SK-N-SH (cell line): Measurements from ENCODE around the gene IDH2. TPM values are rescaled to one million over a fixed set of nuclear protein-coding genes. Genes with fewer than 3 reads are reported as not detected.

ENCODE experiments used
- CTCF ChIA-PET: fragments of 300-600, 350-600 bp; formaldehyde crosslinking; extraction: SDS; loops from one replicate; lab custom pipeline; 2021; lab: Yijun Ruan, JAX
- POLR2A ChIA-PET: fragments of 350-600 bp; sonication (Branson Sonifier 250); formaldehyde crosslinking; extraction: SDS; loops from one replicate; lab custom pipeline; 2020; ENCODE audit warnings: antibody characterized with exemption, inconsistent platforms; lab: Yijun Ruan, JAX
- DNase-seq: peaks from one replicate; pipeline ENCODE4 v3.0.0; 2012
- H2AFZ ChIP-seq: fragments of 200-600 bp; sonication (generic); 2 replicates; pipeline ENCODE4 v1.8.1; 2016; ENCODE audit warnings: antibody characterized with exemption, mild to moderate bottlenecking, low read depth
- H3F3A ChIP-seq: fragments of 200-600 bp; sonication (generic); replicated peaks from 2 replicates; pipeline ENCODE3; 2016; ENCODE audit warnings: antibody characterized with exemption, mild to moderate bottlenecking; ENCODE audit not compliant: insufficient read depth
- H3K27ac ChIP-seq, 2 experiments: fragments of 200-500 bp in 1 of 2; fragments of 200-600 bp in 1 of 2; sonication (Bioruptor generic) in 1 of 2; sonication (generic), shearing (Covaris generic) in 1 of 2; 2 replicates each; pipeline versions ENCODE4 v1.5.1 to v1.6.1; 2014 to 2016; ENCODE audit warnings: low read depth in 2 of 2, inconsistent platforms in 1 of 2, low read length in 1 of 2, mild to moderate bottlenecking in 1 of 2, mixed read lengths in 1 of 2
- H3K27me3 ChIP-seq: fragments of 200-600 bp; sonication (generic), shearing (Covaris generic); 2 replicates; pipeline ENCODE4 v1.6.1; 2016; ENCODE audit warnings: mixed run types; ENCODE audit not compliant: insufficient read depth
- H3K36me3 ChIP-seq, 2 experiments: fragments of 200-500 bp in 1 of 2; fragments of 200-600 bp in 1 of 2; sonication (Bioruptor generic) in 1 of 2; sonication (generic) in 1 of 2; replicated peaks in 1 of 2; 2 replicates each; pipeline versions ENCODE3 to v1.5.1; 2014 to 2016; ENCODE audit warnings: low read length in 1 of 2, mild to moderate bottlenecking in 1 of 2; ENCODE audit not compliant: insufficient read depth in 2 of 2, control insufficient read depth in 1 of 2
- H3K4me1 ChIP-seq, 2 experiments: fragments of 200-500 bp in 1 of 2; fragments of 200-600 bp in 1 of 2; sonication (Bioruptor generic) in 1 of 2; sonication (generic), shearing (Covaris generic) in 1 of 2; 2 replicates each; pipeline versions ENCODE4 v1.5.1 to v1.6.1; 2014 to 2016; ENCODE audit warnings: low read depth in 1 of 2, low read length in 1 of 2, mixed run types in 1 of 2; ENCODE audit not compliant: insufficient read depth in 2 of 2, control insufficient read depth in 1 of 2
- H3K4me2 ChIP-seq: fragments of 200-600 bp; sonication (generic), shearing (Covaris generic); 2 replicates; pipeline ENCODE4 v1.6.1; 2017; ENCODE audit warnings: mixed run types
- H3K4me3 ChIP-seq, 2 experiments: fragments of 200-500 bp in 1 of 2; fragments of 200-600 bp in 1 of 2; sonication (Bioruptor generic) in 1 of 2; sonication (generic), shearing (Covaris generic) in 1 of 2; 2 replicates each; pipeline versions ENCODE4 v1.5.1 to v1.8.1; 2014 to 2016; ENCODE audit warnings: low read depth in 2 of 2, inconsistent platforms in 1 of 2, low read length in 1 of 2, mild to moderate bottlenecking in 1 of 2, mixed read lengths in 1 of 2, moderate library complexity in 1 of 2
- H3K79me2 ChIP-seq: fragments of 200-600 bp; sonication (generic); 2 replicates; pipeline ENCODE4 v1.8.1; 2017; ENCODE audit warnings: mild to moderate bottlenecking; ENCODE audit not compliant: insufficient read depth
- H3K9ac ChIP-seq: fragments of 200-600 bp; sonication (generic); 2 replicates; pipeline ENCODE4 v1.6.1; 2017; ENCODE audit warnings: mixed run types
- H3K9me2 ChIP-seq: fragments of 200-600 bp; sonication (generic); 2 replicates; pipeline ENCODE4 v1.6.1; 2017; ENCODE audit warnings: mixed run types
- H3K9me3 ChIP-seq: fragments of 200-600 bp; sonication (generic); 2 replicates; pipeline ENCODE4 v1.6.1; 2017; ENCODE audit warnings: mixed run types, mild to moderate bottlenecking, moderate library complexity
- H4K20me1 ChIP-seq: fragments of 200-600 bp; sonication (generic); 2 replicates; pipeline ENCODE4 v1.6.1; 2017; ENCODE audit warnings: mild to moderate bottlenecking, mixed run types; ENCODE audit not compliant: insufficient read depth
- EZH2phosphoT487 ChIP-seq: fragments of 200-600 bp; sonication (generic); IDR thresholded peaks from 2 replicates; pipeline ENCODE4 v1.6.1; 2017; ENCODE audit warnings: low read depth, mixed run types, mild to moderate bottlenecking, antibody characterized with exemption, moderate library complexity, borderline replicate concordance
- MEF2A ChIP-seq: IDR thresholded peaks from 2 replicates; pipeline ENCODE4 v1.4.0; 2012; ENCODE audit warnings: low read depth, borderline replicate concordance
- MXI1 ChIP-seq: IDR thresholded peaks from 2 replicates; pipeline ENCODE4 v1.6.1; 2012; ENCODE audit warnings: mild to moderate bottlenecking, low read depth, low read length, improper control_type of control experiment
- NFIC ChIP-seq: IDR thresholded peaks from 2 replicates; pipeline ENCODE4 v1.4.0; 2012; ENCODE audit warnings: borderline replicate concordance
- POLR2AphosphoS5 ChIP-seq: IDR thresholded peaks from 2 replicates; pipeline ENCODE4 v1.6.1; 2012; ENCODE audit warnings: low read depth, low read length
- RXRA ChIP-seq: IDR thresholded peaks from 2 replicates; pipeline ENCODE4 v1.4.0; 2012; ENCODE audit warnings: low read depth, mild to moderate bottlenecking, borderline replicate concordance
- SIN3A ChIP-seq: IDR thresholded peaks from 2 replicates; pipeline ENCODE4 v1.6.1; 2012; ENCODE audit warnings: low read depth, mild to moderate bottlenecking, low read length, moderate library complexity, borderline replicate concordance
- SMC3 ChIP-seq: IDR thresholded peaks from 2 replicates; pipeline ENCODE4 v1.6.1; 2012; ENCODE audit warnings: low read depth, low read length, improper control_type of control experiment
- TAF1 ChIP-seq: IDR thresholded peaks from 2 replicates; pipeline ENCODE4 v1.6.1; 2012; ENCODE audit warnings: low read depth, mild to moderate bottlenecking, low read length, moderate library complexity, borderline replicate concordance
- TEAD4 ChIP-seq: IDR thresholded peaks from 2 replicates; pipeline ENCODE4 v1.4.0; 2012; ENCODE audit warnings: mild to moderate bottlenecking, borderline replicate concordance; ENCODE audit not compliant: insufficient read depth
- YY1 ChIP-seq: IDR thresholded peaks from 2 replicates; pipeline ENCODE4 v1.4.0; 2012; ENCODE audit warnings: low read depth, mild to moderate bottlenecking
- WGBS: methylation state at CpG from one replicate; pipeline ENCODE4 v1.1.6; 2017; ENCODE audit warnings: low lambda C conversion rate; 5-methylcytosine and 5-hydroxymethylcytosine counted together
- polyA plus RNA-seq, 3 experiments: library from polyadenylated mRNA; depleted of rRNA; stranded (reverse); fragments of >200 nt; gene quantifications; 2 replicates each; pipeline ENCODE4 v1.2.3, GENCODE V29; 2012
- TF ChIP-seq, protein P1 (sequence below): fragments of 150-350 bp; IDR thresholded peaks from 2 replicates; pipeline ENCODE4 v1.6.1; 2016; ENCODE audit warnings: mild to moderate bottlenecking, low read depth, low read length
- TF ChIP-seq, protein P2 (sequence below): IDR thresholded peaks from 2 replicates; pipeline ENCODE4 v1.4.0; 2012; ENCODE audit warnings: low read depth, borderline replicate concordance
- TF ChIP-seq, protein P3 (sequence below): fragments of 200-600 bp; sonication (generic); IDR thresholded peaks from 2 replicates; pipeline ENCODE4 v1.6.1; 2017; ENCODE audit warnings: antibody characterized with exemption, mild to moderate bottlenecking, moderate library complexity
- TF ChIP-seq, protein P4 (sequence below): IDR thresholded peaks from 2 replicates; pipeline ENCODE4; 2012

IDH2 gene
- polyA plus RNA-seq, 1 of the 3 experiments (the other 2 are of a cell fraction): 25.2 TPM

DNA sequence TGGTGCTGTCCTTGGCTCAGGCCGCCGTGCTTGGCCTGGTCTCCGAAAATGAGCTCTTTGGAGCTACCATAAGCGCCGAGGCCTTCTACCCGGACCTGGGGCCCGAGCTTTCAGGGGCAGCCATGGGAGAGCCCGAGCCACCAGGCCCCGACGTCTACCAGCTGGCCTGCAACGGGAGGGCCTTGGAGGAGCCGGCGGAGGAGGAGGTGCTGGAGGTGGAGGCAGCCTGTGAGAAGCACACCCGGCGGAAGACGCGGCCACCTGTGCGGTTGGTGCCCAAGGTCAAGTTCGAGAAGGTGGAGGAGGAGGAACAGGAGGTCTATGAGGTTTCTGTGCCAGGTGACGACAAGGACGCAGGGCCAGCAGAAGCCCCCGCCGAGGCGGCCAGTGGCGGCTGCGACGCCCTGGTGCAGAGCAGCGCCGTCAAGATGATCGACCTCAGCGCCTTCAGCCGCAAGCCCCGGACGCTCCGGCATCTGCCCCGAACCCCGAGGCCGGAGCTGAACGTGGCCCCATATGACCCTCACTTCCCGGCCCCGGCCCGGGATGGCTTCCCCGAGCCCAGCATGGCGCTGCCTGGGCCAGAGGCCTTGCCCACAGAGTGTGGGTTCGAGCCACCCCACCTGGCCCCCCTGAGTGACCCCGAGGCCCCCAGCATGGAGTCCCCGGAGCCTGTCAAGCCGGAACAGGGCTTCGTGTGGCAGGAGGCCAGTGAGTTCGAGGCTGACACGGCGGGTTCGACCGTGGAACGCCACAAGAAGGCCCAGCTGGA, 34.9 kb downstream of the IDH2 start:
- H3K79me2 ChIP-seq: no peaks in the 10 kb centered on the region
- ChIA-PET POLR2A (no interaction called here), CTCF (interaction anchor here (0.6 to 1.3 kb wide), 3 partner anchors 9 to 327 kb away, joined by 3 to 4 read pairs (median 3); no protein-coding TSS in a partner anchor)
- no peaks in the 10 kb centered on the region for H3K36me3 ChIP-seq
- no peak for DNase-seq
- H3K27me3 ChIP-seq: no peaks in the 10 kb centered on the region
- WGBS: 92% methylated on average over 31 of the region's 55 CpGs
- no peak overlapping the region for H2AFZ ChIP-seq
- peaks cover 0 to 7% of the 10 kb centered on the region in 2 experiments; a peak in 1 of 4 replicates for H3K4me1 ChIP-seq
- H3K4me3 ChIP-seq: no peak overlapping the region
- H3K9me3 ChIP-seq: no peaks in the 10 kb centered on the region
- H4K20me1 ChIP-seq: no peaks in the 10 kb centered on the region
- no peaks in the 10 kb centered on the region for H3K9me2 ChIP-seq
- H3K9ac ChIP-seq: no peak overlapping the region
- TF ChIP-seq YY1 (no peak), TAF1 (no peak), MXI1 (no peak), SMC3 (no peak), POLR2AphosphoS5 (no peak), MEF2A (no peak), EZH2phosphoT487 (no peak), SIN3A (no peak), NFIC (no peak), TEAD4 (no peak), RXRA (no peak)
- TF ChIP-seq, protein P1, sequence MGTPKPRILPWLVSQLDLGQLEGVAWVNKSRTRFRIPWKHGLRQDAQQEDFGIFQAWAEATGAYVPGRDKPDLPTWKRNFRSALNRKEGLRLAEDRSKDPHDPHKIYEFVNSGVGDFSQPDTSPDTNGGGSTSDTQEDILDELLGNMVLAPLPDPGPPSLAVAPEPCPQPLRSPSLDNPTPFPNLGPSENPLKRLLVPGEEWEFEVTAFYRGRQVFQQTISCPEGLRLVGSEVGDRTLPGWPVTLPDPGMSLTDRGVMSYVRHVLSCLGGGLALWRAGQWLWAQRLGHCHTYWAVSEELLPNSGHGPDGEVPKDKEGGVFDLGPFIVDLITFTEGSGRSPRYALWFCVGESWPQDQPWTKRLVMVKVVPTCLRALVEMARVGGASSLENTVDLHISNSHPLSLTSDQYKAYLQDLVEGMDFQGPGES: no peak
- TF ChIP-seq, protein P2, sequence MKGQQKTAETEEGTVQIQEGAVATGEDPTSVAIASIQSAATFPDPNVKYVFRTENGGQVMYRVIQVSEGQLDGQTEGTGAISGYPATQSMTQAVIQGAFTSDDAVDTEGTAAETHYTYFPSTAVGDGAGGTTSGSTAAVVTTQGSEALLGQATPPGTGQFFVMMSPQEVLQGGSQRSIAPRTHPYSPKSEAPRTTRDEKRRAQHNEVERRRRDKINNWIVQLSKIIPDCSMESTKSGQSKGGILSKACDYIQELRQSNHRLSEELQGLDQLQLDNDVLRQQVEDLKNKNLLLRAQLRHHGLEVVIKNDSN: no peak
- TF ChIP-seq, protein P3, sequence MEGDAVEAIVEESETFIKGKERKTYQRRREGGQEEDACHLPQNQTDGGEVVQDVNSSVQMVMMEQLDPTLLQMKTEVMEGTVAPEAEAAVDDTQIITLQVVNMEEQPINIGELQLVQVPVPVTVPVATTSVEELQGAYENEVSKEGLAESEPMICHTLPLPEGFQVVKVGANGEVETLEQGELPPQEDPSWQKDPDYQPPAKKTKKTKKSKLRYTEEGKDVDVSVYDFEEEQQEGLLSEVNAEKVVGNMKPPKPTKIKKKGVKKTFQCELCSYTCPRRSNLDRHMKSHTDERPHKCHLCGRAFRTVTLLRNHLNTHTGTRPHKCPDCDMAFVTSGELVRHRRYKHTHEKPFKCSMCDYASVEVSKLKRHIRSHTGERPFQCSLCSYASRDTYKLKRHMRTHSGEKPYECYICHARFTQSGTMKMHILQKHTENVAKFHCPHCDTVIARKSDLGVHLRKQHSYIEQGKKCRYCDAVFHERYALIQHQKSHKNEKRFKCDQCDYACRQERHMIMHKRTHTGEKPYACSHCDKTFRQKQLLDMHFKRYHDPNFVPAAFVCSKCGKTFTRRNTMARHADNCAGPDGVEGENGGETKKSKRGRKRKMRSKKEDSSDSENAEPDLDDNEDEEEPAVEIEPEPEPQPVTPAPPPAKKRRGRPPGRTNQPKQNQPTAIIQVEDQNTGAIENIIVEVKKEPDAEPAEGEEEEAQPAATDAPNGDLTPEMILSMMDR: no peak
- TF ChIP-seq, protein P4, sequence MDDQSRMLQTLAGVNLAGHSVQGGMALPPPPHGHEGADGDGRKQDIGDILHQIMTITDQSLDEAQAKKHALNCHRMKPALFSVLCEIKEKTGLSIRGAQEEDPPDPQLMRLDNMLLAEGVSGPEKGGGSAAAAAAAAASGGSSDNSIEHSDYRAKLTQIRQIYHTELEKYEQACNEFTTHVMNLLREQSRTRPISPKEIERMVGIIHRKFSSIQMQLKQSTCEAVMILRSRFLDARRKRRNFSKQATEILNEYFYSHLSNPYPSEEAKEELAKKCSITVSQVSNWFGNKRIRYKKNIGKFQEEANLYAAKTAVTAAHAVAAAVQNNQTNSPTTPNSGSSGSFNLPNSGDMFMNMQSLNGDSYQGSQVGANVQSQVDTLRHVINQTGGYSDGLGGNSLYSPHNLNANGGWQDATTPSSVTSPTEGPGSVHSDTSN: no peak
- no peaks in the 10 kb centered on the region for H3F3A ChIP-seq
- H3K27ac ChIP-seq: no peak overlapping the region
- no peak overlapping the region for H3K4me2 ChIP-seq
